Stimulated activated CD4-positive, alpha-beta T cell treated with anti-CD3 and anti-CD28 coated beads, TNF-alpha, amount 100 ng/mL, for 1 hour (primary cell): Measurements from ENCODE around the gene SRP14.

ENCODE experiments used
- DNase-seq, 3 donors: peaks; one replicate each; pipeline ENCODE4 v3.0.0-alpha.2; 2020; ENCODE audit warnings: low read depth in 3 of 3, low spot score in 1 of 3

SRP14 gene

DNA sequence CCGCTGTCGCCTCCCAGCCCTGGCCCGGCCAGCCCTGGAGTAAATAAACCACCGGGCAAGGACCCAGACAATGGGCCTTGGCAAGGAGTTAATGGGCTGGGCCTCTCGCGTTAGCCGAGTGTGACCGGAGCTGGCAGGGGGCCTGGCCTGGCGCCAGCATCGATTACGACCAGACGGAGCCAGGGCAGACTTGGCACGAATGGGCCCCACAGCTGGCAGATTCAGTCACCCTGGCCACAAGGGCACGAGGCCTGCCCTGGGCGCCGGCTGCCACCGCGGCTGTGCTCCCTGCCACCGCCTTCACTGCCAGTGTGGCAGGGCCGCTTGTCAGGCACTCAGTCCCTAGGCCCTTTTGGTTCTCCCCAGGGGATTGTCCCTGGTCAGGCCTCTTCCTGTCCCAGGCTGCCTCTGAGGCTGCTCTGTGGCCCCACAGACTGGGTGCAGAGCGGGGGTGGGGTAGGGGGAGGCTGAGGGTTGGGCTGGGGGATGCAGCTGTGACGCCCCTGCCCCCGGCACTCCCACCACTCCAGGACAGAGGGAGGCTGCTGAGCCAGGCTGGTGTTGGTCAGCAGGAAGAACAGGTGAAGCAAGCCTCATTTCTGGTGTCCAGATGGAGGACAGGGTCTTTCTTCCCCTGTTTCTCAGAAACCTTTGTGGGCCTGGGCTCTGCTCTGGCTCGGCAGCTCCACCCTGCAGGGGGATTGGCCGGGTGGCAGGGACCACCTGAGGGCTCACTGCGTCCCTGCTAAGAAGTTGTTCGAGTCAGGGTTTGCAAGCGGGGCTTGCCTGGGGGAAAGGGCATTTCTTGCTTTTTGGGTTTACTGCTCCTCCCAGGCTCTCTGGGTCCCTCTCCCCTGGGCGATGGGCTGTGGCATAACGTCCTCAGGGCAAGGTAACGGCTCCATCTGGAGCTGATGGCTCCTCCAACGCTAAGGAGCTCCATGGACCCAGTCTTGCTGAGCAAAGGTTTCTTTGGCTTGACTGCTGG is 30.5 kb upstream of the SRP14 start:
- DNase-seq = no peak

DNA sequence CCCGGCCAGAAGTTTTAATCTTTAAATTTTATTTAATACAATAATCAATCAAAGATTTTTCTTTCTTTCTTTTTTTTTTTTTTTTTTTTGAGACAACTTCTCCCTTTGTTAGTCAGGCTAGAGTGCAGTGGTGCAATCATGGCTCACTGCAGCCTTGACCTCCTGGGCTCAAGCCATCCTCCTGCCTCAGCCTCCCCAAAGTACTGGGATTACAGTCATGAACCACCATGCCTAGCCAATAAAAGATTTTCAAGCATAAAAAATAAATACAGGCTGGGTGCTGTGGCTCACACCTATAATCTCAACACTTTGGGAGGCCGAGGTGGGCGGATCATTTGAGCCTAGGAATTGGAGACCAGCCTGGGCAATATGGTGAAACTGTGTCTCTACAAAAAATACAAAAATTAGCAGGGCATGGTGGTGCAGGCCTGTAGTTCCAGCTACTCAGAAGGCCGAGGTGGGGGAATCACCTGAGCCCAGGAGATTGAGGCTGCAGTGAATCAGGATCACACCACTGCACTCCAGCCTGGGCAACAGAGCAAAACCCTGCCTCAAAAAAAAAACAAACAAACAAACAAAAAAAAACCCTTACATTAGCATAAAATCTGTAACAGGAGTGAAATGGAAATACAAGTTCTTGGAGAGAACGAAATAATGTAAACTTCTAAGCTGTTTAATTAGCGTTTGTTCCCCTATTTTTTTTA is 29.1 kb upstream of the SRP14 start:
- no peak for DNase-seq

DNA sequence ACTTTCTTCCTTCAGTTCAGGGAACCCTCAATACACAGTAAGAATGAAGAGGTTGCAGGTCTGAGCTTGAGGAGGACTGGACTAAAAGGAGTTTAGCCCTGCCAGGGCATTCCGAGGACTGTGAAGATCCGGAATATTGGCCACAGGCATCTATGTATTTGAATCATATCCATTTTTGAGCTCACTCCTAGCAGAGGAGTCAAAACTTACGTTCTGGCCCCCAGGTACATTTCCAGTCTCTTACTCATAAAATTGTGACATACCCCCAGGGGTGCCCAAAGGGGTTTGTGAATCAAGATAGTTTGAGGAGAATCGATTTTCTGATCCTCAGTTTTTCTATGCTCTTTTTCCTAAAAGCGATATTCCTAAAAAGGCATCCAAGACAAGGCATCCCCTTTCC is 27.6 kb upstream of the SRP14 start:
- DNase-seq = no peak

DNA sequence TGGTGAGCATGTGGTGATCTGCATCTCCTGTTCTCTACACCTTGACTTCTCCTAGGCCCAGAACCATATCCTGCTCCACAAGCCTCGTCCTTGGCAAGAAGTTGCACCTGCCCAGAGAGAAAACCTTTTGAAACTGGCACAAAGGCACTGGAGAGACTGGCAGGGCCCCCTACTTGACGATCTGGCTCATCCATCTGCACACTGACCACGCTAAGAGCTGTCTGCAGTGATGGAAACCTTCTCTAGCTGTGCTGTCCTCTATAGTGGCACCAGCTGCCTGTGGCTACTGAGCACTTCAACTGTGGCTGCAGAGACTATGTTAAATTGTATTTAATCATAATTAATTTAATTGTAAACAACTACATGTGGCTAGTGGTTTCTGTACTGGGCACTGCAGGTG is 26.2 kb upstream of the SRP14 start:
- DNase-seq = no peak

DNA sequence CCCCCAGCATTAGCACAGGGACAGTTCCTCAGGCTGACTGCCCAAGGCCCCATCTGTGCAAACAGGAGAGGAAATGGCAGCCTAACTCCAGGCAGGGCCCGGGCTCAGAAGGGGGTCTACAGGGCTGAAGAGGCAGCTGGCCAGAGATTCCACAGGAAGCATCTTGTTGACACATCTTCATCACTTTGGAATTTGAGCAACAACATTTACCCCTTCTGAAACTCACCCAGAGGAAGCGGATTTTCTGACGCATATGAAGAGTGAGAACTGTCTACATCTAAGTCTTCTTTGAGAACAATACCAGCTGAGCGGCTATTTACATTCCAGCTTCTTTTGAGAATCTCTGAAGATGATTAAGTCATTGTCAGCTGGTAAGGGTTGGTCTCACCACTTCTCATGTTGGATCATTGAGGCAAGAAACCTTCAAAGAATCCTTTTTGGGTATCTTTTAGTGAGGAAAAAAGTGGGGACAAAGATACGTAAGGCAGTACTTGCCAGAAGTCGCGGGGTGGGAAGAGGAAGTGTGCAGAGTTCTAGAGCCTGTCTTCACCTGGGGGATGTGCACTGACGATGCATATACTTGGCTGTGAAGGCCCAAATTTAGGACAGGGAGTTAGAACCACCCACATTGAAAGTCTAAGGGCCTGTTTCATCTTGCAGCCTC is 25.4 kb upstream of the SRP14 start:
- DNase-seq = no peak

DNA sequence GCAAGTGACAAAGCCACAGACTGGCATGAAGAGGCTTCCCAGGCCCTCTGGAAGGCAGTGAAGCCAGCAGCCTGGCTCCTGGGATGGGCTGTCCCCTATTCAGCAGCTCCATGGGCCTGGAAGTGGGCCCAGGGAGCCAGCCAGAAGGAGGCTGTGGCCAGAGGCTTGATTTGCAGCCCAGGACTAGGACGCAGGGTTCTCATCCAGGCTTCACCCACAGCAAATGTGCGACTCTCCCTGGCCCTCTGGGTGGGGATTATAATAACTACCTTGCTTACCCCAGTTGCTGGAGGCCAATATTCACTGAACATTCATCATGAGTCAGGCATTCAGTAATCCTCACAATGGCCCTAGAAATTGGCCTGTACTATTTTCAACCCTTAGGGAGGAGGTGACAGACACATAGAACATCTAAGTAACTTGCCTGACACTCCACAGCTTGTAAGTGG is 24.6 kb upstream of the SRP14 start:
- no peak for DNase-seq

DNA sequence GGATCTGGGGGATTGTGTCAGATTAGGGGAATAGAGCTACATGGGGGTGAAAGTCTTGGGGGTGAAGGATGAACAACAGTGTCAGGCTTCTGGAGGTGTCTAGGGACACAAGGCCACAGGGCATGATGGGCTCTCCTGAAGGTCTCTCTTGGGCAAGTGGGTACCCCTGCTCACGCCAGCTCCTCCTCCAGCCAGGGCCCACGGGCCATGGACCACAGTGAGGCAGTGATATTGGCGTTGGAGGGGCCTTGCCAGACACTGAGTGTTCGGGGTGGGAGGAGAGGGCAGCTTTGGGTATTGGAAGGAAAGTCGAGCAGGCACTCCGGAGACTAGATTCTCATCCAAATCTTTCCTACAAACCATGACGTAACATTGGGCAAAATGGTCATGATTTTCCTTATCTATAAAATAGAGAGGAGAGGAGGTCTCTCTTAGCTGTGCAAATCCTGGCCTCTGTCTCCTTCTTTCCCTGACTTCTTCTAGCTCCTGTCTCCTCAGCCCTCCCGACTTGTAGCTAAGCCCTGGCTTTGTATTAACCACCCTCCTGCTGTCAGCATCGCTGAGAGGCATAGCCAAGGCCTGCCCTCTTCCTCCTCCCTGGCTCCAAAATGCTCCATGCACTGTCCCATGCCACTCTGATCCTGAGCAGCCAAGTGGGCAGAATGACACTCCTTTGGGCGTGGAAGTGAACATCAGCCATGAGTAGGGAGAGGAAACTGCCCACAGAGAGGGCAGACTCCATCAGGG is 24.0 kb upstream of the SRP14 start:
- no peak for DNase-seq

DNA sequence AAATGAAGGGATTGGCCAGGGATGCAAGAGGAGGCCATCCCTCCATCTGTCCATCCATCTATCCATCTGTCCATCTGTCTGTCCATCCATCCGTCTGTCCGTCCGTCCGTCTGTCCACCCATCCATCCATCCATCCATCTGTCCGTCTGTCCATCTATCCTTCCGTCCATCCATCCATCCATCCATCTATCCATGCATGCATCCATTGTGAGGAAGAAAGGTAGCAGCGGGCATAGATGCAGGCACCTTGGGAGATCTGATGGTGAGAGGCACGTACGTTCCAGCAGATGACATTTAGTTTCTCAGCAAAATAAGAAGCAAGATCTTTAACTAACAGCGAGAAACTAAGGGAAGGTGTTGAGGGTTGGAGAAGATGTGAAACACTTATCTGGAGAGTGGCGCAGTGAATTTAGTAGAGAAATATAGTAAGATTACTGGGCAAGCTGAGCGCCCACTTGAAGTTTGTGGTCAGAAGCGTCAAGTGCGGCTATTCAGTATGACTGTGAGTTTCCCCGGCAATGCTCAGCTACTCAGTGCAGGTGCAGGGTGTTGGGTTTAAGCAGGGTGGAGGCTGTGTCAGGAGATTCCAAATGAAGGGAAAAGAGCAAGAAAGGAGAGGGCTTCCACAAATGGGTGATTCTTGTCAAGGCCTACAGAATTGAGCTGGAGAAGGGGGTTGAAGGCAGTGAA is 22.4 kb upstream of the SRP14 start:
- no peak for DNase-seq

DNA sequence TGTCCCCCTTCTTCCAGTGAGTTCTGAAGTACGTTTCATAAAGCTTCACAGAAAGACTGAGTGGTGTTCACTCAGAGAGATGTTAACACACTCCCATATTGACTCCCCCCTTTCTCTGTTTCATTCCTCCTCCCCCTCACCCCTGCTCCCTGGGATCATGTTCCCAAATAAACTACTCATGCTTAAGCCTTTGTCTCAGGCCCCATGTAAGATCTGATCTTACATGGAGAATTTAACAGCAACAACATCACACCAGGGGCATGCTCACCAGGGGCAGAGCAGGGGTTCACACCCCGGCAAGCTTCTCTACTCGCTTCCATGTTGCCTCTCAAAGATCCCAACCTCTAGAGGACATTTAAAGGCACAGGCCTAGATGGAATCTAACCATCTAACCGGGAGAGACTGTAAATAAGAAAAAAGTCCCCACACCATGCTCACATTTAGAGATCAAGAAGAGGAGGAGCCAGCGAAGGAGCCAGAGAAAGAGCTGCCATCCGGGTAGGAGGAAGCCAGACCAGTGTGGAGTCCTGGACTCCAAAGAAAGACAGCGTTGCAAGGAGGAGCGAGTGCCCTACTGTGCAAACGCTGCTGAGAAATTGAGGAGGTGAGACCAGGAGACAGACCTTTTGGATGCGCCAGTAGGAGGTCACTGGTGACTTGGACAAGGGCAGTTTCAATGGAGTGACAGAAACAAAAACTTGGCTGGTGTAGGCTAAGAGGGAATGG is 21.4 kb upstream of the SRP14 start:
- DNase-seq = no peak

DNA sequence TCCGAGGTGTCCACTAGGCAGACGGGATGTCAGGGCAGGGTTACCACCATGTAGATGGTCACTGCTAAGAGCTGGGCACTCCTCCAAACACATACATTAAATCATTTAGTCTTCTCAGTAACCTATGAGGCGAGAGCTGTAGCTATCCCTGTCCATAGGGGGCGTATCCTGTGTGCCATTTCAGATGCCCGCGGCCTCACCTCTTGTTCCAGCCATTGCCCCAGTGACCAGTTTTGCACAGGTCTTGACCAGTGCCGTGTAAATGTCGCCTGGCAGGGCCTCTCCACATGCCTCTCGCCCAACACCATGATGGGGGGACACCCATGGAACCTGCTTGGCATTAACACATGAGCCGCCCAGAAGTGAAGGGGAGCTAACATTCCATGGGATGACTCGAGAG is 20.8 kb upstream of the SRP14 start:
- DNase-seq = no peak

DNA sequence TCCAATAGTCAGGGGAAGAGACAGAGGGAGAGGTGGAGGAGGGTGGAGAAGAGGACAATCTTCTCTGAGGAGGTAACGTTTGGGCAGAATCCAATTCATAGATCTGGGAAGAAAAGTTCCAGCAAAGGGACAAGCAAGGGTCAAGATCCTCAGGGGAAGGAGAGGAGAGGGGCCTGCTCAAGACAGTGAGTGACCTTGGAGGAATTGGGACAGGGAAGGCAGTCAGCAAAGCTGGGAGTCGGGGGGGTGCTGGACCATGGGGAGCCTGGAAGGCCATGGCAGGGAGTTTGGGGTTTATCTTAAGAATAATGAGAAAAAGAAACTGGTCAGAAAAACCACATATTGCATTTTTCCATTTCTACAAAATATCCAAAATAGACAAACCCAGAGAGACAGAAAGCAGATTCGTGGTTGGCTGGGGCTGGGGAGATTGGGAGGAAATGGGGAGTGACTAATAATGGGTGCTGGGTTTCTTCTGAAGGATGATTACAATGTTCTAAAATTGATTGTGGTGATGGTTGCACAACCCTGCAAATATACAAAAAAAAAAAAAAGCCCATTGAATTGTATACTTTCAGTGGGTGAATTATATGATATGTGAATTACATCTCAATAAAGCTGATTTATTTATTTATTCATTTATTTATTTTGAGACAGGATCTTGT is 19.6 kb upstream of the SRP14 start:
- DNase-seq = no peak

DNA sequence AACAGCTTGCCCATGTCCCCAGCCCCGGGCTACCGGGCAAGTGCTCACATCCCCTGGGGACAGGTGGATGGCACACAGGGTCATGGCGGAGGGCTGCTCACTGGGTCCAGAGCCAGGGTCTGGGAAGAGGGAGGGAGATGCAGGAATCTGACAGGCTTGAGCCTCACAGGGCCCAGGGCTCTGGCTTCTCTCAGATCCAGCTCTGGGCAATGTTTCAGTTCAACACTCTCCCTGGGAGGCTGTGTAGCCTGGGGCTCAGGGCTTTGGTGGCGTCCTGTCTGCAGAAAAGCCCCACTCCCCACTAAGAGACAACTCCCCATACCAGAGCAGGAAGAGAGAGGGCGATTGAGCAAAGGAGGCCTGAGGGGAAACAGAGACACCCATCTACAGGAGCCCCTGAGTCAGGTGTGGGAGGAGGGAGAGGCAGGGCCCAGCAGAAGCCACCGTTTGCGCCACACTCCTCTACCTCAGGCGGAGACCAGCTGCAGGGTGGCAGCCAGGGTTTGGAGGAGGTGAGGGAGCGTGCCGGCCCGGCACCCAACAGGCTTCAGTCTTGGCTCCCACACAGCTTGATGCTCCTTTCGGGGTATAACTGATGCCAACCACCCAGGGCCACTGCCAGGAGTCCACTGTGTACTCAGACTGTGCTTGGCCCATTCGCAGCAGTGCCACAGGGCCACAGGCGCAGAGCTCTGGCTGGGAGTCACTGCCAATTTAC is 16.8 kb upstream of the SRP14 start:
- DNase-seq = no peak

DNA sequence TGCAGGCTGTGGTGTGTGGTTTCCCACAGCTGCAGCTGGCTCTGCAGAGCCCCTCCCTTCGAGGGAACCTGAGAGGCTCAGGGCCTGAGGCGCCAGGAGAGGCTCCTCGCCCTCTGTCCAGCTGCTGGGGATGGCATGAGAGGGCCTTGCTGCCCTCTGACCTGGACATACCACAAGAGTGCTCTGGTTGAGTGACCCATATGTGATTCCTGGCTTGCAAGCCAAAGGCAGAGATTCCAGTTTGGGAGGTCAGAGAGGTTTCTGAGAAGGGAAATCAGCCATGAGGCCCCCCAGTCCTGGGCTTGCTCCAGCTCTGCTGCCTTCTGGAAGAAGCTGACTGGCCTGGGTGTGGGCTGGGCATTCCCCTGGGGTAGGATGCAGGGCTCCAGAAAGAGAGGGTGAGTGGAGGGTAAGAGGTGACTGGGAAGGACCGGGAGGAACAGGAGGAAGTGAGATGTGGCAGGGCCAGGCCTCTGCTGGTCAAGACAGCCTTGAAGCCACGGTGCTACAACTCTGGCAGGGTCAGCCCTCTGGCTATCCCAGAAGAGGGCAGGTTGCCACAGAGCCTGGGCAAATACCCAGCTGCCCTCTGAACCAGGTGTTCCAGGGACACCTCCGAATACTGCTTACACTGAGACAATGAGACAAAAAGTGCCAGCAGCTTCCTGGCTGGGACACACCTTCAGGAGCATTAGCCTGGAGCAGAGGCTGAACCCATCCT is 16.0 kb upstream of the SRP14 start:
- DNase-seq = no peak

DNA sequence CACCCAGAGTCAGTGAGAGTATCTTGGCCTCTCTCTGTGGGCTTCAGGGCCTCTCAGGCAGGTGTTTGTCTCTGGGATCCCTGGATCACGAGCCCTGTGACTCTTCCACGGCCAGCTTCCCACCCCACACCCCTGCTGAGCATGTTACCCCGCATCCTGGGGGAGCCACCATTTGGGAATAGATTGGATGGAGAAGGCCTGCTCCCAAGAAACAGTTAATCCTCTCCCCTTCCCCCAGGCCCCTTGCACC is 15.5 kb upstream of the SRP14 start:
- DNase-seq = no peak

DNA sequence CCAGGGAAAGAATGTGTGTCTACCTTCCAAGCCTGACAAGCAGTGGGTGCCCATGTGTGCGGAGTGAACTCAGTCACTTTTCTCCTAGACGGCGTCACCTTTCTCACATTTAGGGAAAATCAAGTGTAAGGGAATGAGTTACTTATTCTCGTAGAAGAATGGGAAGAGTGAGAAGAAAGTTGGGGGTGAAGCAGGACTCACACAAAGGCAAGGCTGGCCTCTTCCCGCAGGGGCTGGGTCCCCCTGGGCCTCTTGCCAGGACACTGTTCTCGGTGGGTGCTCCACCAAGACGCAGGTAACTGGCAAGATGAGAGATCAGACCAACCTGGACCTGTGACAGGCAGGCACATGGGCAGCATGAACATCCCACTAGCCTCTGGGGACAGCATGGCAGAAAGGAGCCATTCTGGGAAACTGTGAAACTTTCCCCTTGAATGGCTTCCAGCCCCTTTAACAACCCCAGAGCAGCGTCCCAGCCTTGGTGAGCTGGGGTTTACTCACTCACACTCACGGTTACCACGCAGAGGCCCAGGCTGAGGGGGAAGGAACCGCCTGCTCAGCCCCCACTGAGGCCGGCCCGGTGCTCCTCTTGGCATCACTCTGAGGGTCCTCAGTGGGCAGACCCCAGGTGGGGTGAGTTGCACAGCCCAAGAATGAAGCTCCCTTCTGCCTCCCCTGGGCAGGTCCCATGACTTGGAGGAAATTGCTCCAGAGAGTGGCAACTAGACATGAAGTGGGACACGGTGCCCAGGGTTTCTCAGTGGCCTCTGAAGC is 15.0 kb upstream of the SRP14 start:
- no peak for DNase-seq

DNA sequence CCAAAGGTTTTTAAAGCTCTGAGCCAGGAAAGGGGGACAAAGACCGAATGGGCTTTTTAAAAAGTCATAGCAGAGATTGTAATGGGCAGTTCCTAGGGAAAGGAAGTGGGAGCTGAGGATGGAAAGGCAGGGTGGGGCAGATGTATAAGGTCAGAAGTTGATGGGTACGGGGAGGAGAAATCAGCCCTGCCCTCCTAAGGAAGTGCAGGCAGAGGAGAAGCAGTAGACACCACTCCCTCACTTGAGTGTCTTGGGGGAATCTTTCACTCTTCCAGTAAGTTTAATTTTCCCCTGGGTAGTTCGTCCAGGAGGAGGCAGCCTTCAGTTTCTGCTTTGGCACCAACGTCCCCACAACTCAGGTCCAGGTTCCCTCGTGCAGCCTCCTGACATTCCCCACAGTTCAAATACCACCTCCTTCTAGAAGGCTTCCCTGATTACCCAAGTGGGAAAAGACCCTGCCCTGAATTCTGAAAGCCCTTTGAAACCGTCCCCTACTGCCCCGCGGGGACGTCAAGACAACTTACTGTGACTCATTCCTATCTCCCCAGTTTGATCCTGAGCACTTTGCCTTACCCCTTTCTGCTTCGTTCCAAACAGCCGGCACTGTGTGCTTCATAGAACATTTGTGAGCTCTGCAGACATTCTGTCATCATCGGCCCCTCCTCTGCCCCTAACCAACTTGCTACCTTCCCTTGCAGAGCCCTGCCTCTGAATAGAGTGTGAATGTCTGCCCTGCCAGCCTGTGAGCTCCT is 14.3 kb upstream of the SRP14 start:
- DNase-seq = no peak

DNA sequence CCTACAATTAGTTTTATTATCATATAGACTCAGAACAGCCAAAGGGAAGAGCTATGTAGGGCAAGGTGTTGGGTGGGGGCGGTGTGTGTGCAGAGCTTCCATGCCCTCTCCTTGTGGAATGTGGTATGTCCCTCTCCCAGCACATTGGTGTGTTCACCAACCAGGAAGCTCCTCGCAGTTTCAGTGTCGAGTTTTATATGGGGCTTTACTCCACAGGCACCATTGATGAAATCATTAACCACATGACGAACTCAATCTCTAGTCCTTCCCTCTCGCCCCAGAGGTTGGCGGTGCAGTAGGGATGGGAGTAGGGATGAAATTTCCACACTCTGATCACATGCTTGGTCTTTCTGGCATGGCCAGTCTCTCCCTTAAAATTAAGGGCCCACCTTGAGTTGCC is 13.6 kb upstream of the SRP14 start:
- no peak for DNase-seq
